HepG2 (cell line): ENCODE results near the gene ZNF79. TPM values are rescaled to one million over a fixed set of nuclear protein-coding genes. Genes with fewer than 3 reads are reported as not detected.

Experiments
- BORCS8-MEF2B ChIP-seq: sonication (generic); formaldehyde crosslinking; IDR thresholded peaks from 2 replicates; pipeline ENCODE4 v1.8.0; 2022; ENCODE audit warnings: mild to moderate bottlenecking, missing genetic modification reagents
- PCBP1 ChIP-seq: fragments of 200-400 bp; formaldehyde crosslinking; IDR thresholded peaks from 2 replicates; pipeline ENCODE4 v1.6.1; 2017; ENCODE audit warnings: mild to moderate bottlenecking, low read depth, low read length, borderline replicate concordance
- PTBP1 ChIP-seq: fragments of 200-400 bp; formaldehyde crosslinking; IDR thresholded peaks from 2 replicates; pipeline ENCODE4 v1.6.1; 2018; ENCODE audit warnings: low read length, low read depth; ENCODE audit not compliant: poor library complexity, severe bottlenecking
- RARA ChIP-seq: IDR thresholded peaks from 2 replicates; pipeline ENCODE4 v1.6.1; 2016; ENCODE audit warnings: missing genetic modification reagents, missing compliant biosample characterization
- SYNCRIP ChIP-seq: fragments of 200-400 bp; formaldehyde crosslinking; IDR thresholded peaks from 2 replicates; pipeline ENCODE4 v1.6.1; 2018; ENCODE audit warnings: mild to moderate bottlenecking, low read depth, low read length; ENCODE audit not compliant: insufficient read depth
- ZBTB3 ChIP-seq: sonication (generic); formaldehyde crosslinking; IDR thresholded peaks from 2 replicates; pipeline ENCODE4 v1.4.0; 2020; ENCODE audit warnings: low read depth, mild to moderate bottlenecking, moderate library complexity, missing genetic modification reagents, borderline replicate concordance
- ZFP41 ChIP-seq: sonication (generic); formaldehyde crosslinking; IDR thresholded peaks from 2 replicates; pipeline ENCODE4 v1.4.0; 2020; ENCODE audit warnings: mild to moderate bottlenecking, missing genetic modification reagents, borderline replicate concordance
- ZNF30 ChIP-seq: sonication (generic); formaldehyde crosslinking; IDR thresholded peaks from 2 replicates; pipeline ENCODE4 v1.5.0; 2020; ENCODE audit warnings: mild to moderate bottlenecking, missing genetic modification reagents
- ZNF354B ChIP-seq: sonication (generic); formaldehyde crosslinking; IDR thresholded peaks from 2 replicates; pipeline ENCODE4 v1.8.0; 2022; ENCODE audit warnings: mild to moderate bottlenecking, missing genetic modification reagents
- ZNF619 ChIP-seq: sonication (generic); formaldehyde crosslinking; IDR thresholded peaks from 2 replicates; pipeline ENCODE4 v1.4.0; 2020; ENCODE audit warnings: mild to moderate bottlenecking, missing genetic modification reagents
- ZNF776 ChIP-seq: sonication (generic); formaldehyde crosslinking; IDR thresholded peaks from 2 replicates; pipeline ENCODE4 v1.4.0; 2020; ENCODE audit warnings: mild to moderate bottlenecking, missing genetic modification reagents
- ZNF883 ChIP-seq: sonication (generic); formaldehyde crosslinking; IDR thresholded peaks from 2 replicates; pipeline ENCODE4 v1.5.1; 2020; ENCODE audit warnings: mild to moderate bottlenecking, missing genetic modification reagents; ENCODE audit errors: not compliant biosample characterization
- polyA plus RNA-seq, 8 experiments: library from polyadenylated mRNA; depleted of rRNA in 3 of 8; stranded (reverse) in 7 of 8; unstranded in 1 of 8; fragments of >200 nt; fragmentation: Illumina TruSeq in 4 of 8; extraction: Trizol in 4 of 8; gene quantifications; 2 replicates each; pipeline versions ENCODE4 v1.2.1 to v1.2.3, GENCODE V29; 2011 to 2016; ENCODE audit warnings: low read depth in 4 of 8, missing spikeins in 1 of 8, mixed read lengths in 1 of 8; ENCODE audit not compliant: insufficient read depth in 1 of 8
- total RNA-seq, 5 experiments: library from RNA; depleted of rRNA; stranded (reverse); fragments of >200 nt; fragmentation: Illumina TruSeq; extraction: Trizol; gene quantifications; 2 replicates each; pipeline ENCODE4 v1.2.3, GENCODE V29; 2016; ENCODE audit warnings: low read depth in 1 of 5
- TF ChIP-seq, protein P1 (sequence below): IDR thresholded peaks from 2 replicates; pipeline ENCODE4 v1.6.1; 2016; ENCODE audit warnings: low read depth, missing genetic modification reagents, missing compliant biosample characterization
- TF ChIP-seq, protein P2 (sequence below): sonication (generic); formaldehyde crosslinking; IDR thresholded peaks from 2 replicates; pipeline ENCODE4 v1.4.0; 2020; ENCODE audit warnings: missing genetic modification reagents, borderline replicate concordance
- TF ChIP-seq, protein P3 (sequence below): sonication (generic); formaldehyde crosslinking; IDR thresholded peaks from 2 replicates; pipeline ENCODE4 v1.5.1; 2020; ENCODE audit warnings: mild to moderate bottlenecking, missing genetic modification reagents

Gene ZNF79
- total and polyA plus RNA-seq, 2 of the 13 experiments (the other 11 are each of a cell fraction or from before 2014, with no cell fraction given) = 3.7 to 8.1 TPM

- TF ChIP-seq, protein P1, sequence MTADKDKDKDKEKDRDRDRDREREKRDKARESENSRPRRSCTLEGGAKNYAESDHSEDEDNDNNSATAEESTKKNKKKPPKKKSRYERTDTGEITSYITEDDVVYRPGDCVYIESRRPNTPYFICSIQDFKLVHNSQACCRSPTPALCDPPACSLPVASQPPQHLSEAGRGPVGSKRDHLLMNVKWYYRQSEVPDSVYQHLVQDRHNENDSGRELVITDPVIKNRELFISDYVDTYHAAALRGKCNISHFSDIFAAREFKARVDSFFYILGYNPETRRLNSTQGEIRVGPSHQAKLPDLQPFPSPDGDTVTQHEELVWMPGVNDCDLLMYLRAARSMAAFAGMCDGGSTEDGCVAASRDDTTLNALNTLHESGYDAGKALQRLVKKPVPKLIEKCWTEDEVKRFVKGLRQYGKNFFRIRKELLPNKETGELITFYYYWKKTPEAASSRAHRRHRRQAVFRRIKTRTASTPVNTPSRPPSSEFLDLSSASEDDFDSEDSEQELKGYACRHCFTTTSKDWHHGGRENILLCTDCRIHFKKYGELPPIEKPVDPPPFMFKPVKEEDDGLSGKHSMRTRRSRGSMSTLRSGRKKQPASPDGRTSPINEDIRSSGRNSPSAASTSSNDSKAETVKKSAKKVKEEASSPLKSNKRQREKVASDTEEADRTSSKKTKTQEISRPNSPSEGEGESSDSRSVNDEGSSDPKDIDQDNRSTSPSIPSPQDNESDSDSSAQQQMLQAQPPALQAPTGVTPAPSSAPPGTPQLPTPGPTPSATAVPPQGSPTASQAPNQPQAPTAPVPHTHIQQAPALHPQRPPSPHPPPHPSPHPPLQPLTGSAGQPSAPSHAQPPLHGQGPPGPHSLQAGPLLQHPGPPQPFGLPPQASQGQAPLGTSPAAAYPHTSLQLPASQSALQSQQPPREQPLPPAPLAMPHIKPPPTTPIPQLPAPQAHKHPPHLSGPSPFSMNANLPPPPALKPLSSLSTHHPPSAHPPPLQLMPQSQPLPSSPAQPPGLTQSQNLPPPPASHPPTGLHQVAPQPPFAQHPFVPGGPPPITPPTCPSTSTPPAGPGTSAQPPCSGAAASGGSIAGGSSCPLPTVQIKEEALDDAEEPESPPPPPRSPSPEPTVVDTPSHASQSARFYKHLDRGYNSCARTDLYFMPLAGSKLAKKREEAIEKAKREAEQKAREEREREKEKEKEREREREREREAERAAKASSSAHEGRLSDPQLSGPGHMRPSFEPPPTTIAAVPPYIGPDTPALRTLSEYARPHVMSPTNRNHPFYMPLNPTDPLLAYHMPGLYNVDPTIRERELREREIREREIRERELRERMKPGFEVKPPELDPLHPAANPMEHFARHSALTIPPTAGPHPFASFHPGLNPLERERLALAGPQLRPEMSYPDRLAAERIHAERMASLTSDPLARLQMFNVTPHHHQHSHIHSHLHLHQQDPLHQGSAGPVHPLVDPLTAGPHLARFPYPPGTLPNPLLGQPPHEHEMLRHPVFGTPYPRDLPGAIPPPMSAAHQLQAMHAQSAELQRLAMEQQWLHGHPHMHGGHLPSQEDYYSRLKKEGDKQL (CRISPR knock-in tag) = 0 out of 2 replicates have a peak, but pooled peaks have one; percentile 49
- peak; percentile 62; the same call in 1 of the 2 replicates for TF ChIP-seq ZBTB3 (CRISPR knock-in tag)
- TF ChIP-seq PTBP1 = peak; percentile 14
- no peak for TF ChIP-seq ZNF30 (CRISPR knock-in tag)
- TF ChIP-seq, protein P2, sequence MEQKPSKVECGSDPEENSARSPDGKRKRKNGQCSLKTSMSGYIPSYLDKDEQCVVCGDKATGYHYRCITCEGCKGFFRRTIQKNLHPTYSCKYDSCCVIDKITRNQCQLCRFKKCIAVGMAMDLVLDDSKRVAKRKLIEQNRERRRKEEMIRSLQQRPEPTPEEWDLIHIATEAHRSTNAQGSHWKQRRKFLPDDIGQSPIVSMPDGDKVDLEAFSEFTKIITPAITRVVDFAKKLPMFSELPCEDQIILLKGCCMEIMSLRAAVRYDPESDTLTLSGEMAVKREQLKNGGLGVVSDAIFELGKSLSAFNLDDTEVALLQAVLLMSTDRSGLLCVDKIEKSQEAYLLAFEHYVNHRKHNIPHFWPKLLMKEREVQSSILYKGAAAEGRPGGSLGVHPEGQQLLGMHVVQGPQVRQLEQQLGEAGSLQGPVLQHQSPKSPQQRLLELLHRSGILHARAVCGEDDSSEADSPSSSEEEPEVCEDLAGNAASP (CRISPR knock-in tag) = peak; percentile 59; the same call in 1 of the 2 replicates
- TF ChIP-seq ZNF354B (CRISPR knock-in tag) = no peak
- TF ChIP-seq SYNCRIP = no peak
- TF ChIP-seq BORCS8-MEF2B (CRISPR knock-in tag) = peak; percentile 77; the same call in 1 of the 2 replicates
- peak; percentile 43; the same call in 1 of the 2 replicates for TF ChIP-seq ZNF776 (CRISPR knock-in tag)
- TF ChIP-seq RARA = peak; percentile 35; the same call in 1 of the 2 replicates
- TF ChIP-seq, protein P3, sequence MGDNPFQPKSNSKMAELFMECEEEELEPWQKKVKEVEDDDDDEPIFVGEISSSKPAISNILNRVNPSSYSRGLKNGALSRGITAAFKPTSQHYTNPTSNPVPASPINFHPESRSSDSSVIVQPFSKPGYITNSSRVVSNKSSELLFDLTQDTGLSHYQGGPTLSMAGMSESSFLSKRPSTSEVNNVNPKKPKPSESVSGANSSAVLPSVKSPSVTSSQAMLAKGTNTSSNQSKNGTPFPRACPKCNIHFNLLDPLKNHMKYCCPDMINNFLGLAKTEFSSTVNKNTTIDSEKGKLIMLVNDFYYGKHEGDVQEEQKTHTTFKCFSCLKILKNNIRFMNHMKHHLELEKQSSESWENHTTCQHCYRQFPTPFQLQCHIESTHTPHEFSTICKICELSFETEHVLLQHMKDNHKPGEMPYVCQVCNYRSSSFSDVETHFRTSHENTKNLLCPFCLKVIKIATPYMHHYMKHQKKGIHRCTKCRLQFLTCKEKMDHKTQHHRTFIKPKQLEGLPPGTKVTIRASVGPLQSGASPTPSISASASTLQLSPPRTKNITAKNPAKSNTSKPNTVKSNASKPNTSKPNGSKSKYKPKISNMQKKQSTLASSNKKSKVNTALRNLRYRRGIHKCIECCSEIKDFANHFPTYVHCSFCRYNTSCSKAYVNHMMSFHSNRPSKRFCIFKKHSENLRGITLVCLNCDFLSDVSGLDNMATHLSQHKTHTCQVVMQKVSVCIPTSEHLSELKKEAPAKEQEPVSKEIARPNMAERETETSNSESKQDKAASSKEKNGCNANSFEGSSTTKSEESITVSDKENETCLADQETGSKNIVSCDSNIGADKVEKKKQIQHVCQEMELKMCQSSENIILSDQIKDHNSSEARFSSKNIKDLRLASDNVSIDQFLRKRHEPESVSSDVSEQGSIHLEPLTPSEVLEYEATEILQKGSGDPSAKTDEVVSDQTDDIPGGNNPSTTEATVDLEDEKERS (CRISPR knock-in tag) = peak; percentile 80; the same call in 1 of the 2 replicates
- peak; percentile 44; the same call in 1 of the 2 replicates for TF ChIP-seq ZFP41 (CRISPR knock-in tag)
- TF ChIP-seq ZNF883 (CRISPR knock-in tag) = no peak
- 0 out of 2 replicates have a peak, but pooled peaks have one; percentile 52 for TF ChIP-seq PCBP1
- peak; percentile 81; the same call in 1 of the 2 replicates for TF ChIP-seq ZNF619 (CRISPR knock-in tag)
Measured at GRCh38 chr9:127450830-127451607, 26.8 kb downstream of the ZNF79 start, which contains the start of the genes LRSAM1 and RPL12 (continued).
